GM12878 (cell line): ENCODE results near the gene RPUSD1. TPM values are rescaled to one million over a fixed set of nuclear protein-coding genes. Genes with fewer than 3 reads are reported as not detected.

Experiments
- ATAC-seq: fragments of 200-7000 bp; cut with Tn5 transposase; 3 replicates; pipeline ENCODE4 v1.9.1; 2020; ENCODE audit warnings: mild to moderate bottlenecking, moderate library complexity
- BruUV-seq: library from RNA; stranded (reverse); fragments of 400-500 nt; replicated peaks from 2 replicates; lab custom pipeline; 2021; lab: Mats Ljungman, UMichigan
- CTCF ChIA-PET: fragments of 300-600 bp; sonication (Branson Sonifier 250); formaldehyde crosslinking; extraction: SDS; loops from one replicate; lab custom pipeline; 2021; ENCODE audit warnings: inconsistent platforms; lab: Yijun Ruan, JAX
- POLR2A ChIA-PET: fragments of 350-600 bp; formaldehyde crosslinking; extraction: SDS; loops from one replicate; lab custom pipeline; 2021; ENCODE audit warnings: inconsistent platforms; lab: Charles Lee
- RAD21 ChIA-PET: fragments of 300-600 bp; sonication (Branson Sonifier 250); formaldehyde crosslinking; loops from one replicate; lab custom pipeline; 2023; ENCODE audit warnings: antibody characterized with exemption; ENCODE audit not compliant: unreplicated experiment; lab: Charles Lee
- SMC1A ChIA-PET: fragments of 300-600 bp; sonication (Branson Sonifier 250); formaldehyde crosslinking; loops from one replicate; lab custom pipeline; 2023; ENCODE audit not compliant: unreplicated experiment, uncharacterized antibody; lab: Charles Lee
- DNase-seq: peaks from one replicate; pipeline ENCODE4 v3.0.0-alpha.2; 2011; ENCODE audit warnings: low read depth, low spot score
- FAIRE-seq: peaks from 3 replicates; lab custom pipeline; 2011; peaks lifted over from hg19 to GRCh38; lab: Jason Lieb, UNC
- H2AFZ ChIP-seq: 2 replicates; pipeline ENCODE4 v1.6.0; 2011; ENCODE audit warnings: low read depth, low read length, control low read depth; ENCODE audit not compliant: control insufficient read depth
- H3K27ac ChIP-seq: 2 replicates; pipeline ENCODE4 v1.5.1; 2011; ENCODE audit warnings: control low read depth; ENCODE audit not compliant: control insufficient read depth, insufficient read depth
- H3K27me3 ChIP-seq, 2 experiments: replicated peaks in 1 of 2; 2 replicates each; pipeline versions ENCODE4 v1.6.0 to v1.6.1; 2011; ENCODE audit warnings: low read length in 1 of 2; ENCODE audit not compliant: control insufficient read depth in 2 of 2, insufficient read depth in 2 of 2
- H3K36me3 ChIP-seq, 2 experiments: 2 replicates each; pipeline ENCODE4 v1.5.1; 2011; ENCODE audit warnings: low read length in 1 of 2; ENCODE audit not compliant: control insufficient read depth in 2 of 2, insufficient read depth in 2 of 2
- H3K4me1 ChIP-seq: 2 replicates; pipeline ENCODE4 v1.6.1; 2011; ENCODE audit warnings: mild to moderate bottlenecking, low read length, moderate library complexity, mixed read lengths; ENCODE audit not compliant: control insufficient read depth, insufficient read depth
- H3K4me2 ChIP-seq: 2 replicates; pipeline ENCODE4 v1.6.0; 2011; ENCODE audit warnings: control low read depth; ENCODE audit not compliant: control insufficient read depth, insufficient read depth
- H3K4me3 ChIP-seq: fragments of 200-600 bp; sonication (generic); 2 replicates; pipeline ENCODE4 v1.5.1; 2016
- H3K79me2 ChIP-seq: 2 replicates; pipeline ENCODE4 v1.6.0; 2011; ENCODE audit warnings: low read length; ENCODE audit not compliant: control insufficient read depth, insufficient read depth
- H3K9ac ChIP-seq: 2 replicates; pipeline ENCODE4 v1.8.0; 2011; ENCODE audit warnings: low read length, control low read depth, mixed read lengths; ENCODE audit not compliant: control insufficient read depth, insufficient read depth
- H3K9me3 ChIP-seq: replicated peaks from 3 replicates; pipeline ENCODE4 v1.5.1; 2011; ENCODE audit warnings: mild to moderate bottlenecking, low read length; ENCODE audit not compliant: control insufficient read depth, insufficient read depth
- H4K20me1 ChIP-seq: 2 replicates; pipeline ENCODE4 v1.6.0; 2011; ENCODE audit not compliant: control insufficient read depth, insufficient read depth
- BCL11A ChIP-seq: IDR thresholded peaks from 2 replicates; pipeline ENCODE4 v1.6.1; 2011; ENCODE audit warnings: low read depth, low read length
- GABPA ChIP-seq: IDR thresholded peaks from 2 replicates; pipeline ENCODE4 v1.6.1; 2014; ENCODE audit warnings: antibody characterized with exemption, low read depth, mild to moderate bottlenecking, inconsistent platforms
- MEF2B ChIP-seq: fragments of 450-650 bp; IDR thresholded peaks from 2 replicates; pipeline ENCODE4 v1.6.1; 2018; ENCODE audit warnings: mild to moderate bottlenecking, moderate library complexity; ENCODE audit not compliant: partially characterized antibody, poor library complexity, severe bottlenecking
- NFYB ChIP-seq: IDR thresholded peaks from 2 replicates; pipeline ENCODE4 v1.6.1; 2011; ENCODE audit warnings: low read depth, mild to moderate bottlenecking, low read length, improper control_type of control experiment, moderate library complexity; ENCODE audit not compliant: insufficient read depth
- NR2F1 ChIP-seq: fragments of 450-650 bp; conservative IDR thresholded peaks from 2 replicates; pipeline ENCODE4 v1.6.1; 2017; ENCODE audit warnings: mild to moderate bottlenecking
- RAD51 ChIP-seq: fragments of 450-650 bp; IDR thresholded peaks from 2 replicates; pipeline ENCODE4 v1.6.1; 2016; ENCODE audit warnings: moderate library complexity, mild to moderate bottlenecking, inconsistent platforms
- SIN3A ChIP-seq: IDR thresholded peaks from 2 replicates; pipeline ENCODE4 v1.6.1; 2012; ENCODE audit warnings: low read depth, low read length, improper control_type of control experiment
- SMAD5 ChIP-seq: IDR thresholded peaks from 2 replicates; pipeline ENCODE4 v1.6.1; 2016; ENCODE audit warnings: antibody characterized with exemption, low read depth
- TARDBP ChIP-seq: IDR thresholded peaks from 2 replicates; pipeline ENCODE4 v1.6.1; 2016; ENCODE audit warnings: borderline replicate concordance
- ZNF207 ChIP-seq: fragments of 450-650 bp; IDR thresholded peaks from 2 replicates; pipeline ENCODE4 v1.6.1; 2014; ENCODE audit warnings: antibody characterized with exemption, mild to moderate bottlenecking, borderline replicate concordance
- WGBS: methylation state at CpG from one replicate; pipeline ENCODE4 v1.1.6; 2016; ENCODE audit warnings: low lambda C conversion rate; ENCODE audit not compliant: insufficient replicate concordance, insufficient coverage; ENCODE audit errors: missing lambda C conversion rate; 5-methylcytosine and 5-hydroxymethylcytosine counted together
- in situ Hi-C: fragments of 300-500 bp; cut with MboI; formaldehyde crosslinking; loops from 9 replicates; pipeline ENCODE4 v1.14.3; 2018; ENCODE audit warnings: mixed read lengths
- intact Hi-C: fragments of 100-400 bp; cut with micrococcal nuclease; formaldehyde crosslinking; loops from one replicate; pipeline ENCODE4 v1.14.2; 2022; ENCODE audit not compliant: unreplicated experiment
- polyA plus RNA-seq, 11 experiments: library from polyadenylated mRNA; depleted of rRNA in 4 of 11; unstranded in 6 of 11; stranded (reverse) in 5 of 11; fragments of >200 nt; fragmentation: Nextera tagmentation in 4 of 11; fragmentation: Illumina TruSeq in 1 of 11; extraction: Ambion mirVana in 4 of 11; extraction: Trizol in 1 of 11; gene quantifications; 1 replicate in 1 of 11; 2 replicates in 10 of 11; pipeline versions ENCODE4 v1.2.1 to v1.2.3, GENCODE V29; 2011 to 2016; ENCODE audit warnings: inconsistent platforms in 2 of 11, missing spikeins in 2 of 11, low read depth in 1 of 11
- total RNA-seq, 4 experiments: library from RNA; depleted of rRNA in 3 of 4; stranded (reverse); fragments of >200 nt in 3 of 4; fragmentation: Illumina TruSeq in 1 of 4; extraction: Trizol in 1 of 4; gene quantifications; 2 replicates each; pipeline versions ENCODE4 v1.2.1 to v1.2.3, GENCODE V29; 2013 to 2021
- TF ChIP-seq, protein P1 (sequence below): IDR thresholded peaks from 2 replicates; pipeline ENCODE4 v1.6.1; 2011; ENCODE audit warnings: mild to moderate bottlenecking, low read depth, low read length, moderate library complexity; ENCODE audit not compliant: insufficient replicate concordance
- TF ChIP-seq, protein P2 (sequence below): fragments of 450-650 bp; IDR thresholded peaks from 2 replicates; pipeline ENCODE4 v1.6.1; 2017; ENCODE audit warnings: low read depth, mild to moderate bottlenecking, moderate library complexity

The RPUSD1 gene
- total and polyA plus RNA-seq, 10 of the 15 experiments (the other 5 are each of a cell fraction or from before 2014, with no cell fraction given), result 0.55 to 49.9 (median 21.1) TPM

DNA sequence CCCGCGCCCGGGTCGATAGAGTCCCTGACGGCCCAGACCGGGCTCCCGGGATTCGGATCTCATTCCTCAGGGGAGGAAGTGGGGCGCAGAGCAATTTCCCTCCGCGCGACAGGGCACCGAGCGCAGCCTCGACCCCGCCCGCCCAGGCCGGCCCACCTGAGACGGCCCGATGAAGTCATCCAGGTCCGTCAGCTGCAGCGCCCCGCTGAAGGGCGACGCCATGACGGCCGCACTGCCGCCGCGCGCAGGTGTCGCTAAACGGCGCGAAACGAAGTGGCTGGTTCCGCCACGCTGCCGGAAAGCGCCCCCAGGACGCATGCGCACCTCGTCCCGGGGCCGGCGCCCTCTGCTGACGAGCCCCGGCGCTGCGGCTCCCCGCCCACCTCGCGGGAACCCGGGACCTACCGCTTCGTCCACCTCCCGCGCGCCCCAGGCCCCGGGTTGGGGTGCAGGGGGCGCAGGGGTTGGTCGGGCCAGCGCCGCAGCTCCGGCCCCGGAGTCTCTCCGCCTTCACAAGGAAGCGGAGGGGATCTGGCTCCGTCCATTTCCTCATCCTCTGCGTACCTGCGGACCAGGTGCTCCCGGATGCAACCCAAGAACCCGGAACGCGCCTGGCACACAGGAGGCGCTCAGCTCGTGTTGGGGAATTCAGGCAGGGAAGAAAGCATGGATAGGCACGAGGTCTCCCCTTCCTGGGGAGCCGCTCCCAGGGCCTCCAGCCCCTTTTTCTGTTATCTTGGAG, 47.2 kb downstream of the RPUSD1 start, which contains the start of gene CIAO3 (continued):
- peak; percentile 95 for TF ChIP-seq SIN3A
- peak; percentile 75; the same call in 1 of the 2 replicates for TF ChIP-seq TARDBP
- TF ChIP-seq, protein P1, sequence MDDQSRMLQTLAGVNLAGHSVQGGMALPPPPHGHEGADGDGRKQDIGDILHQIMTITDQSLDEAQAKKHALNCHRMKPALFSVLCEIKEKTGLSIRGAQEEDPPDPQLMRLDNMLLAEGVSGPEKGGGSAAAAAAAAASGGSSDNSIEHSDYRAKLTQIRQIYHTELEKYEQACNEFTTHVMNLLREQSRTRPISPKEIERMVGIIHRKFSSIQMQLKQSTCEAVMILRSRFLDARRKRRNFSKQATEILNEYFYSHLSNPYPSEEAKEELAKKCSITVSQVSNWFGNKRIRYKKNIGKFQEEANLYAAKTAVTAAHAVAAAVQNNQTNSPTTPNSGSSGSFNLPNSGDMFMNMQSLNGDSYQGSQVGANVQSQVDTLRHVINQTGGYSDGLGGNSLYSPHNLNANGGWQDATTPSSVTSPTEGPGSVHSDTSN, result no peak
- peak; percentile 90 for TF ChIP-seq ZNF207
- no peak for TF ChIP-seq RAD51
- no peak for TF ChIP-seq GABPA
- no peak for TF ChIP-seq NFYB
- no peak for TF ChIP-seq BCL11A
- no peak for TF ChIP-seq SMAD5
- no peak for TF ChIP-seq MEF2B

DNA sequence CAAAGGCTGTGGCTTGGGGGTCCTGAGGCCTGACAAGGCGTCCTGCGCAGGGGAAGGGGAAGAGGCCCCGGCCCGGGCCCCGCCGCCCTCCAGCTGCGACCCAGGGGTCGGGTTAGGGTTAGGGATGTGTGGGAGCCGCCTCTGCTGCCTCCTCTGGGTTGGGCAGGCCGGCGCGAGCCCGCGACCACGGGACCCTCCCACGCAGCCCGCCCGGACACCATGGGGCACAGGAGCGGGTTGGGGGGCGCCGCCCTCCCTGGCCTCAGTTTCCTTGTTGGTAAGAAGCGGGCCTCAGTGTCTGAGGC, 47.8 kb downstream of the RPUSD1 start:
- TF ChIP-seq, protein P2, sequence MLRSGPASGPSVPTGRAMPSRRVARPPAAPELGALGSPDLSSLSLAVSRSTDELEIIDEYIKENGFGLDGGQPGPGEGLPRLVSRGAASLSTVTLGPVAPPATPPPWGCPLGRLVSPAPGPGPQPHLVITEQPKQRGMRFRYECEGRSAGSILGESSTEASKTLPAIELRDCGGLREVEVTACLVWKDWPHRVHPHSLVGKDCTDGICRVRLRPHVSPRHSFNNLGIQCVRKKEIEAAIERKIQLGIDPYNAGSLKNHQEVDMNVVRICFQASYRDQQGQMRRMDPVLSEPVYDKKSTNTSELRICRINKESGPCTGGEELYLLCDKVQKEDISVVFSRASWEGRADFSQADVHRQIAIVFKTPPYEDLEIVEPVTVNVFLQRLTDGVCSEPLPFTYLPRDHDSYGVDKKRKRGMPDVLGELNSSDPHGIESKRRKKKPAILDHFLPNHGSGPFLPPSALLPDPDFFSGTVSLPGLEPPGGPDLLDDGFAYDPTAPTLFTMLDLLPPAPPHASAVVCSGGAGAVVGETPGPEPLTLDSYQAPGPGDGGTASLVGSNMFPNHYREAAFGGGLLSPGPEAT, result no peak
- TF ChIP-seq NR2F1, result peak; percentile 75
- DNase-seq (no peak), ATAC-seq (peak; percentile 39), FAIRE-seq (no peak)
- POLR2A ChIA-PET, result interaction anchor here (3.4 to 7.3 kb wide), 2 partner anchors 13 to 20 kb away, joined by 16 to 60 read pairs; partner anchors contain the start of genes ANTKMT, CCDC78 and HAGHL
- no peaks in the 10 kb centered on the region for H3K9me3 ChIP-seq
- RAD21 ChIA-PET, result no interaction called here
- peak overlapping the region; percentile 93 for H3K9ac ChIP-seq
- peak overlapping the region; percentile 90 for H3K4me3 ChIP-seq
- intact Hi-C loops, result loop anchor here (2.0 to 5.0 kb wide), 2 partner anchors 20 to 47 kb away; partner anchors contain the start of genes ANTKMT, CHTF18 and RPUSD1
- no peaks in the 10 kb centered on the region for H4K20me1 ChIP-seq
- in situ Hi-C loops, result loop anchor here (5.0 kb wide), 1 partner anchor 47 kb away; the partner anchor contains the start of genes CHTF18 and RPUSD1
- WGBS, result 0% methylated on average over 7 of the region's 22 CpGs
- peaks cover 33% of the 10 kb centered on the region for H3K4me1 ChIP-seq
- peaks cover 16% of the 10 kb centered on the region for H3K79me2 ChIP-seq
- SMC1A ChIA-PET, result no interaction called here
- H3K27me3 ChIP-seq, result no peaks in the 10 kb centered on the region
- peak overlapping the region; percentile 76 for H3K27ac ChIP-seq
- CTCF ChIA-PET, result interaction anchor here (0.7 to 2.2 kb wide), 6 partner anchors 11 to 28 kb away, joined by 3 to 10 read pairs (median 5); partner anchors contain the start of gene METRN
- peak overlapping the region; percentile 90 for H3K4me2 ChIP-seq
- H2AFZ ChIP-seq, result peak overlapping the region; percentile 42
- BruUV-seq, result no TSS peak
- H3K36me3 ChIP-seq, result peaks cover 0 to 4% of the 10 kb centered on the region in 2 experiments; a peak in 2 of 4 replicates
